Measurements from ENCODE around the gene OR10P1. TPM values are rescaled to one million over a fixed set of nuclear protein-coding genes. Genes with fewer than 3 reads are reported as not detected.
"Not testable (repeated sequence)": the region's sequence is repeated elsewhere in the genome, so short reads cannot be mapped to it uniquely, and the experiment has no call there.

OR10P1 gene, protein sequence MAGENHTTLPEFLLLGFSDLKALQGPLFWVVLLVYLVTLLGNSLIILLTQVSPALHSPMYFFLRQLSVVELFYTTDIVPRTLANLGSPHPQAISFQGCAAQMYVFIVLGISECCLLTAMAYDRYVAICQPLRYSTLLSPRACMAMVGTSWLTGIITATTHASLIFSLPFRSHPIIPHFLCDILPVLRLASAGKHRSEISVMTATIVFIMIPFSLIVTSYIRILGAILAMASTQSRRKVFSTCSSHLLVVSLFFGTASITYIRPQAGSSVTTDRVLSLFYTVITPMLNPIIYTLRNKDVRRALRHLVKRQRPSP
- not detected for total RNA-seq
- long read RNA-seq = 0 reads

DNA sequence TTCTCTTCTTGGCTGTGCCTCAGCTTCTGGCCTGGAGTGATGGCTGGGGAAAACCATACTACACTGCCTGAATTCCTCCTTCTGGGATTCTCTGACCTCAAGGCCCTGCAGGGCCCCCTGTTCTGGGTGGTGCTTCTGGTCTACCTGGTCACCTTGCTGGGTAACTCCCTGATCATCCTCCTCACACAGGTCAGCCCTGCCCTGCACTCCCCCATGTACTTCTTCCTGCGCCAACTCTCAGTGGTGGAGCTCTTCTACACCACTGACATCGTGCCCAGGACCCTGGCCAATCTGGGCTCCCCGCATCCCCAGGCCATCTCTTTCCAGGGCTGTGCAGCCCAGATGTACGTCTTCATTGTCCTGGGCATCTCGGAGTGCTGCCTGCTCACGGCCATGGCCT lies at the start of gene OR10P1:
OR10P1 (plus strand) TSS at position 40 of the 400 bp plus-strand sequence; CDS start at position 40, 0 bp downstream.
- no peak for ATAC-seq
- intact Hi-C loops (cut with micrococcal nuclease) = no loop called here

DNA sequence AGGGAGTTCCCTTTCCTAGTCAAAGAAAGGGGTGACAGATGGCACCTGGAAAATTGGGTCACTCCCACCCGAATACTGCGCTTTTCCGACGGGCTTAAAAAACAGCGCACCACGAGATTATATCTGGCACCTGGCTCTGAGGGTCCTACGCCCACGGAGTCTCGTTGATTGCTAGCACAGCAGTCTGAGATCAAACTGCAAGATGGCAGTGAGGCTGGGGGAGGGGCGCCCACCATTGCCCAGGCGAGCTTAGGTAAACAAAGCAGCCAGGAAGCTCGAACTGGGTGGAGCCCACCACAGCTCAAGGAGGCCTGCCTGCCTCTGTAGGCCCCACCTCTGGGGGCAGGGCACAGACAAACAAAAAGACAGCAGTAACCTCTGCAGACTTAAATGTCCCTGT lies 46.5 kb upstream of the OR10P1 start:
- DNase-seq; intact Hi-C loops (cut with micrococcal nuclease); ATAC-seq: not testable (repeated sequence)

More for the DNA sequence above, at the start of gene OR10P1:
- no peak for DNase-seq

DNA sequence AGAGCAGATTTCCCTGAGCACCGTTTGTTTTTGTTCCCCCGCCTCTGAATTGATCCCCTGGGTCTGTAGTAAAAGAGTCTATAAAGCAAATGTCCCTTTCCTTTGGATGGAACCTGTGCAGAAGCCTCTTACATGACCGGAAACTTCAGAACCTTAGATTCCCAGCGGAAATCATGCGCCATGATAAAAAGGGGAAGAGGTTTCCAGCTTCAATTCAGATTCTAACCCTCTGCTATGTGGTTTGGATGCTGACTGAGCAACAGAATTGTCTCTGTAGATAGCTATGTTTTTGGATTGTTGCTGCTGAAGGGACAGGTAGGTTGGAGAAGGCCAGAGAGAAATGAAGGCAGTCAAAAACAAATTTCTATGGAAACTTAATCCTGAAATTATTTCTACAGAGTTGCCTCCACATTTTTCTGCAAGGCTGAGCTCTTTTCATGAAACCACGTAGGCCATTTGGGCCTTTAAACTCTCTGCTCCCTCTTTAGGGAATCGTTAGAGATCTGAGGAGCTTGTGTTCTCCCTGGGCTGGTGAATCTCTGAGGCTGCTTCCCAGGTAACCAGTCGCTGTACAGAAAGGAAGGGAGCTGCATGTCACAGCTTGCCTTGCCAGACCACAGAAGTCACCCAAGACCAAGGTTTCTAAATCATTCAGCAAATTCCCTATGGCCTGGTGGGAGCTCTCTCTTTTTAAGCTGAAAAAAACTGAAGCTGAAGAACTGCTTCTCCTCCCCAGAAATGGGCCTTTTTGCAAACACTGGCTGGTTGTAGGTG lies 28.7 kb upstream of the OR10P1 start:
- DNase-seq = no peak
- intact Hi-C loops (cut with micrococcal nuclease) = no loop called here
- no peak for ATAC-seq

DNA sequence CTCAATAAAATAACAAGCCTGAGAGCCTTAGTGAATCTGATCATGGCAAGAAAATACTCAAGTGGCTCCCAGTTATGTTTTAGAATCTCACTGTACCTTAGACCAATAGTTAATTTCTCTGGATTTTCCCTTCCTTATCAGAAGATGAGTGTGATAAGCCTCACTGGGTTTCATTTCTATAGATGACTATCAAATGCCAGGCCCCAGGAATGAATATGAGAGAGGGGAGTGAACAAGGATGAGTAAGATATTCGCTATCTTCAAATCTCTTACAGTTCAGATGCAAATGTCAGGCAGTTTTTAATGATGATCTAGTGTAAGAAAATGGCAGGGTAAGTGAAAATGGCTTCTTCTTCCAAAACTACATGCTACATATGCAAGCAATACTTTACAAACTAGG lies 26.1 kb upstream of the OR10P1 start:
- intact Hi-C loops (cut with micrococcal nuclease) = no loop called here
- DNase-seq = no peak
- ATAC-seq = no peak

DNA sequence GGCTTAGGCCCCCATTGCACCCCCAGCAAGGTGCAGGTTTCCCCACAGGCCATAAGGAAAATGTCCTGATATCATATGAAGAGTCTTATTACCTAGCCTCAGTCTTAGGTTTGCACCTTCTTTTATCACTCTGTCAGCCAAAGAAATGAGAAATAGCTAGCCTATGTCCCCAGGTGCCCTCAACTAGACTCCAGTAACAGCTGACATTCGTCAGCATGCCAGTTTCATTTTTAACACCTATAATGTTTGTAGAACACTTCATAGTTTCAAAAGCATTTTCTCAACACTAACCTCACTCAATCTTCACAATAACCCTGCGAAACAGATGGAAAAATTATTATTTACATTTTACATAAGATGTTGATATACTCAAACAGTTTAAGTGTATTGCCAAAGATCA lies 24.0 kb upstream of the OR10P1 start:
- ATAC-seq = no peak
- DNase-seq = no peak
- intact Hi-C loops (cut with micrococcal nuclease) = no loop called here

DNA sequence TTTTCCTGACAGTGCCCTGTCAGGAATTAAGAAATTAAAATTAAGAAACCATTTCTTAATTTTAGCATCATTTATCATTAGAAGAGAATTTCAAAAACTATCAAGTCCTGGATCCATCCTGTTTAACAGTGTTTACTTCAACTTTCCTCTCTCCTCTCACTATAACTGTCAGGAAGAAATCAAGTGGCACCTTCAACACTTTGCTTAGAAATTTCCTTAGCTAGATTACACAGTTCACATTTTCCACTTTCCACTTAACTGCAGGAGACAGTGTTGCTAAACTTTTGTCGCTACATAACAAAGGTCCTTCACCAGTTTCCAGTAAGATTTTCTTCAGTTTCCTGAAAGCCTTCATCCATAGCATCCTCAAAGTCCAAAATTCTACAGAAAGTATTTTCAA lies 21.9 kb upstream of the OR10P1 start:
- no peak for DNase-seq
- intact Hi-C loops (cut with micrococcal nuclease) = no loop called here
- no peak for ATAC-seq

DNA sequence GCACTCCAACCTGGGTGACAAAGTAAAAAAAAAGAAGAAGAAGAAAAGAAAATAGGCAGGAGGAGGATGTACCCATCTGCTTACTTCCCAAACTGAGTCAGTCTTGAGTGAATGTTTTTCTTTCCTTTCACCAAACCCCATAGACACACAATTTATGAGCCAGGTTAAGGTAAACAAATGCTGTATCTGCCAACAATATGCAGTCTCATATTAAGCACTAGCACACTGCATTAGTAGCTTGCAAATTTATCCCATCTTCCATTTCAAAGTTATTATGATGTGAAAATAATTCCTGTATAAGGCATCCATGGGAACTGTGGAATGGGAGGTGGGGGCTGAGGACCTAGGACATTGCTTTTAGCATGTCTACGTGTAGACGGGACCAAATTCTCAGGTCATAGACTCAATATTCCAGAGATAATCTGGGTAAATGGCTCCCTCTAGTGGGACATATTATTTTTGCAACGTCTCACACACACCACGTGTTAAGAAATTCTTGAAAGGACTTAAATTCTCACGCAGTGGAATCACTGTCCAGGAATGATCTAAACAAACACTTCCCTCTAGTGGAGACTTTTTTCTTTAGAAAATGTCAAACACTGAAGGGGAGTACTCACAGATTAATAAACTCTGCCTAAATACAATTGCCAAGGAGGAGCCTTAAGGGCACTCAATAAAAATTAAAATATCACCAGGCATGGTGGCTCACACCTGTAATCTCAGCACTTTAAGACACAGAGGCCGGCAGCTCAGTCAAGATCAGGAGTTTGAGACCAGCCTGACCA lies 17.1 kb upstream of the OR10P1 start:
- intact Hi-C loops (cut with micrococcal nuclease) = loop anchor here (1.0 kb wide), 1 partner anchor 430 kb away; no protein-coding TSS in a partner anchor
- DNase-seq (no peak), ATAC-seq (peak; percentile 92)

DNA sequence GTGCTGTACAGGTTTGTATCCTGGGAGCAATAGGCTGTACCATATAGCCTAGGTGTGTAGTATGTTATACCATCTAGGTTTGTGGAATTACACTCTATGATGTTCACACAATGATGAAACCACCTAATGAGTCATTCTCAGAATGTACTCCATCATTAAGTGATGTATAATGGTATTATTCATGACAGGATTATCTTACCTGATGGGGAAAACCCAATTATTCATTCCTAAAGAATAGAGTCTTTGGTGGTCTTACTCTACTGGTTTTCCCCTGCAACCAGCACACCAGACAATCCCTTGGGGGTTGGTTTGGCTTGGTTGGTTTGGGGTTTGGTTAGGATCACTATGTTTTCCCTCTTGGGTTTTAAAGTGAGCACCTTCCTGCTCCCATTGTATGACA lies 12.6 kb upstream of the OR10P1 start:
- no peak for DNase-seq

DNA sequence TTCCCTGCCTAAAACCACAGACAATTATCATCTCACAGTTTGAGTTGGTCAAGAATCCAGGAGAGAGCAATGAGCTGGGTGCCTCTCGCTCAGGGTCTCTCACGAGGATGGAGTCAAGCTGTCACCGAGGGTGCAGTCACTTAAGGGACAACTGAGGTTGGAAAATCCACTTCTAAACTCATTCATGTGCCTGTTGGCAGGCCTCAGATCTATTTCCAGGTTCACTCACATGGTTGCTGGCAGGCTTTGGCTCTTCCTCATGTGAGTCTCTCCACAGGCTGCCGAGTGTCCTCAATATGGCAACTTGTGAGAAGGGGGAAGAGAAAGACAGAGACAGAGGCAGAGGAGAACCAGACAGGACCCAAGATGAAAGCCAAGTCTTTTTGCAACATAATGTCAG lies 10.5 kb upstream of the OR10P1 start:
- intact Hi-C loops (cut with micrococcal nuclease) = no loop called here
- peak; percentile 50 for DNase-seq
- ATAC-seq = peak; percentile 82

More for the DNA sequence above, 12.6 kb upstream of the OR10P1 start:
- ATAC-seq = no peak
- intact Hi-C loops (cut with micrococcal nuclease) = no loop called here

DNA sequence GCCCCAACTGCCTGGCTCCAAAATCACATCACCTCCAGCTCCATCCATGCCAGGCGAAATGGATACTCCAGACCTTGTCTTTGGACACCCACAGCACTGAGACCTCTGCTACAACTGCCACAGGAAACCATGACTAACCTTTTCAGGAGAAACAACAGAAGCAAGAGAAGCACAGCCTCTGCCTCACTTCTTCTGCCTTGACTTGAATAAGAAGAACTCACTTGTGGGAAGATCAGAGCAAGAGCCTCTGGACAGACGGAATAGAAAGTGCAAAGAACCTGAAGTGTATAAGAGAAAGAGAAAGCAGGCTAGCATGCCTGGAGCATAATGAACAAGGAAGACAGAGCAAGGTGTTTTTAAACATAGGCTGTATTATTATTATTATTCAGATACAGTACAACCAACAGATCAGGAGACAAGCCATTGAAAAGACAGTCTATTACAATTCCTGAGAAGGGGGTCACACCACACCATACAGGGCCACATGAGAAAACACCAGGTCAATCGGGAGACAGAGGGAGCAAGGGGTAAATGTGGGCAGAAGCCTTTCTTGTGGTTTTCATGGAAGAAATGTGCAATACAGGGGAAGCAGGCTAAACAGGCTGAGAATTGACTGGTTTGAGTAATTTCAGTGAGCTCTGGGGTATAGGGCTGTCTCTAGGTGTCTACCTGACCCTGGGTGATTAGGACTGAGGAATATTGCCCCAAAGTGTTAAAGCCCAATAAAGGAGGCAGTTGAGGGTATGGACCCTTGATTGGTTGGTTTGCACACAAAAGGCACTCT lies 7.4 kb upstream of the OR10P1 start:
- DNase-seq (no peak), ATAC-seq (no peak)
- intact Hi-C loops (cut with micrococcal nuclease) = no loop called here

DNA sequence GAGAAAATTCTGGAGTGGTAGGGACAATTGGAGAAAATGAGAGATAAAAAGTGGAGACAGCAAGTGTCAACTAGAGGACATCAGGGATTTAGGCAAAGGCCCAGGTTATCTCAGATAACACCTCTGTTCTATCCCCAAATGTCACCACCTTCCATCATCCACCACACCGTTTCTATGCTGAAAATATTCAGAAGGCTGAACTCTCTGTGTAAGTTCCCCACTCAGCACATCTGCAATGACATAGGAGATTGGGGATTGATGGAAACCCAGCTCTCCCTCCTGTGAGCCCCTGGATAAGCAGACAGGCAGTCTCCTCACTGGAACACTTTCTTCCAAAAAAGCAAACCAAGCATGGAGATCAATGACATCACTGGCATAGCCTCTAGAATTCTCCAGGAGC lies 5.6 kb upstream of the OR10P1 start:
- intact Hi-C loops (cut with micrococcal nuclease) = no loop called here
- ATAC-seq (peak; percentile 41), DNase-seq (no peak)

DNA sequence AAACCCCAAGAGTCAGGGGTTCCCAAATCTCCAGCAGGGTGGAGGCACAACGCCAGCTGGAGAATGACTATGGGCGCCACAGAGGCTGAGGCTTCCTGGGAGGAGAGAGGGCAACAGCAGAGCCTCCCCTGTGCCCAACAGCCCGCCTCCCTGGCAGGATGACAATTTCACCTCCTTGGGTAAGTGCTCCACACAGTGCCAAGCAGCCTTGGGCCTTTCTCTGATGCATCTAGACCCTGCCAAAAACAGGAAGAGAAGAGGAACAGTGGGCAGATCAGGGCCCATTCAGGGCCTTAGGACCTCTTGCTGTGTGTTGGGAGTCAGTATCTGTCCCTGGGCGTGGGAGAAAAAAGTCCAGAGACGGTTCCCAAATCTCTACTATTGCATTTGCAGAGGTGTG lies 5.0 kb upstream of the OR10P1 start:
- DNase-seq = peak; percentile 35
- ATAC-seq = peak; percentile 26
- intact Hi-C loops (cut with micrococcal nuclease) = no loop called here

DNA sequence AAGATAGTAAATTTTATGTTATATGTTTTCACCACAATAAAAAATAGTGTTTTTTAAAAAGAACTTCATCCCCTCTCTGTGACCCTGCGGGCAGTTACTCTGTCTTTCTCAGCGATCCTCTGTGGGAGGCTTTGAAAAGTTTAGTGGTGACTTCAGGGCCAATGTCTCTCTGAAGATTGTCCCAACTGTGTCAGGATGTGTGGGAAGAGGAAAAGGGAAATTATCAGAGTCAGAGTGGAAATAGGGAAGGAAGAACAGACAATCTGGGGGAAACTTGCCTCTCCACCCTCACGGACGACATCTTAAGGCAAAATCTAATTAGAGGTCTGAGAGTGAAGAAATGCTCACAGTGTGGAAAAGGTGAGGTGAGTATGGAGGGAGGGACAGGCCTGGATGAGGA lies 3.5 kb upstream of the OR10P1 start:
- intact Hi-C loops (cut with micrococcal nuclease) = no loop called here
- ATAC-seq (no peak), DNase-seq (no peak)

DNA sequence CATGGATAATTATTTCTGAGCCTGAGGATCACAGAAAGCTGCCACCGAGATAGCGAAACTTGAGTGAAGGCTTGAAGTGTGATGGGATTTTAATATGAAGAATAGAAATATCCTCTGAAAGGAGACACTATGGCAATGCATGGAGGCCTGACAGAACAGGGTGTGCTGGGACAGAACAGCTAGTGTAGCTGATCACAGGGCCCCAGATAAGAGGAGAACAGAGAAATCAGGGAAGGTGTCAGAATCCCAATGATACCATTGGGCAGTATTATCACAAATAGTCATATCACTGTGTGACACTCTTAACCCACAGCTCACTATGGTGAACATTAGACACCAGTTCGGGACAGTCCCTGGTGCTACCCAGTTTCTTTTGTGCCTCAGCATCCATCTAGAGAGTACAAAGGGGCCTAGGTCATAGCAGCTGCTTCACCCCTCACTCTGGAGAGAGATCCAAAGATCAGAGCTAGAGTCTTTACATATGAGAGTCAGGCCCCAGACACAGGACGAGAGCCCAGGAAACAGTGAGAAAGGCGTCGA lies 506 bp upstream of the OR10P1 start:
- ATAC-seq (peak; percentile 89), DNase-seq (no peak)
- intact Hi-C loops (cut with micrococcal nuclease) = no loop called here

DNA sequence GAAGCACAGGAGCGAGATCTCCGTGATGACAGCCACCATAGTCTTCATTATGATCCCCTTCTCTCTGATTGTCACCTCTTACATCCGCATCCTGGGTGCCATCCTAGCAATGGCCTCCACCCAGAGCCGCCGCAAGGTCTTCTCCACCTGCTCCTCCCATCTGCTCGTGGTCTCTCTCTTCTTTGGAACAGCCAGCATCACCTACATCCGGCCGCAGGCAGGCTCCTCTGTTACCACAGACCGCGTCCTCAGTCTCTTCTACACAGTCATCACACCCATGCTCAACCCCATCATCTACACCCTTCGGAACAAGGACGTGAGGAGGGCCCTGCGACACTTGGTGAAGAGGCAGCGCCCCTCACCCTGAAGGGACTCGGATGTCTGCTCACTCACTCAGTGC lies 775 bp downstream of the OR10P1 start:
- ATAC-seq = no peak
- no peak for DNase-seq
- intact Hi-C loops (cut with micrococcal nuclease) = no loop called here

DNA sequence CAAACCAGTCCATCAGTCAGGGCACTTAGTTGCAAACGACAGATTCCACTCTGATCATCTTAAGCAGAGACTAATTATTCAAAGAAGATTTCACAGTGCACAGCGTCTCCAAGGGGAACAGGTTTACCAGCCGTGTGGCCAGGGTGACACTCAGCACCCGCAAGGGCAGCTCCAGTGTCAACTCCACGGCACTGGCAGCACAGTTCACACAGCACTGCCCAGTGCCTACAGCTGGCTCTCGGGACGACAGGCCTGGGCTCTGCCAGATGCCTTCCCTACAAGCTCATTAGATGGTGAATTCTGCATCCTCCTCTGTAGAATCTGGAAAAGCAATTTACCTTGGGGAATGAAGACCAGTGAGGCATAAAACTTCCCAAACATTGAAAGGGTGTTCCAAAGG lies 4.9 kb downstream of the OR10P1 start:
- DNase-seq (no peak), ATAC-seq (no peak)
- intact Hi-C loops (cut with micrococcal nuclease) = no loop called here

DNA sequence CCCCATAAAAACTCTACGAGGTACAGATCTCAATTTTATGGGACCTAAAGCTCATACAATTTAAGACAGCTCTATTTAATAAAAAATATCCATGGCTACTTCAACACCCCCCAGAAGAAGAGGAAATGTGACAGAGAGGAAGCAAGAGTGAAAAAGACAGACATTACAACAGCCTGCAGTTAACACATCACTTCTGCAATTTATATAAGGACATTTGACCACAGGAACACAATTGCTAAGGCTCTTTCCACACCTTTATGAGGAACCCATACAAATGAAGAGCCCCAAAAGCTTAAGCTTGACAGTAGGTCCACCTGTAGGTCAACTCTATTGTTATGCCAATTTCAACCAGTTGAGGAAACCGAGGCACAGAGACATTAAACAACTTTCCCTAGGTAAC lies 5.6 kb downstream of the OR10P1 start:
- ATAC-seq = peak; percentile 4
- intact Hi-C loops (cut with micrococcal nuclease) = no loop called here
- no peak for DNase-seq

DNA sequence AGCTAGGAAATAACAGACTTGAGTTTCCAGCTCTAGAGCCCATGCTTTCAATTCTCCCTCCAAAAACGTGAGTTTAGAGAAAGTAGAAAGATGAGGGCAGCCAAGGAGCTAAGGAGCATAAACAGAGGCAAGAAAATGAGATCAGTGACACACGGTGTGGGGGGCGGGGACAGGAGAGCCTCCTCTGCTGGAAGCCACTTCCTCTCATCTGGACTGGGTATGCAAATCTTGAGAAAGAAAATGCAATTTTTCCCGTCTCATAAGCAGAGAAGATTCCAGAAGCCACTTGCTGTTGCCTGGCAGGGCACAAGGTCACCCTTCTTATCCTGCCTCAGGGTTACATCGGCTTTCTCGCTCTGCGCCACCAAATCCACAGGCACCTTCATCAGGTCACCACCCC lies 6.0 kb downstream of the OR10P1 start:
- intact Hi-C loops (cut with micrococcal nuclease) = no loop called here
- ATAC-seq = no peak
- DNase-seq = no peak

DNA sequence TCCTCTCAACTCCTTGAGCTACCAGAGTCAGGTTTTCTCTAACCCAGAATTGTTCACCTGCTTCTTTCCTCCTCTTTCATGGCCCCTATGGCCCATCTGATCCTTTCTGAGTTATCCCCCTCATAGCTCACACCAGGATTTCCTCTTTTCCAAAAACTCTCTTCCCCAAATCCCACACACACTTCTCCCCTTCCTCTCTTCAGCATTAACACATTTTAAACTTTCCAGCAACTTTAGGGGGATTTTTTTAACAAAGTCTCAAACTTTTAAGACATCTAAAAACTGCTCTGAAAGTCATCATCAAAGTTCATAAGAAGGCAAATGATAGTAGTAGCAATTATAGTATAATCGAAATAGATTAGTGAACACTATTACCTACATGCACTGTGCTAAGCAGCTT lies 7.9 kb downstream of the OR10P1 start:
- DNase-seq (no peak), ATAC-seq (no peak)
- intact Hi-C loops (cut with micrococcal nuclease) = no loop called here
